HepG2 (cell line): ENCODE results near the gene MRPL36. TPM values are rescaled to one million over a fixed set of nuclear protein-coding genes. Genes with fewer than 3 reads are reported as not detected.
A peak's percentile ranks its signal among the peaks of the same experiment; 100 is the strongest.

Source experiments
- ARNT2 ChIP-seq: sonication (generic); formaldehyde crosslinking; IDR thresholded peaks from 2 replicates; pipeline ENCODE4 v1.8.0; 2022; ENCODE audit warnings: mild to moderate bottlenecking, low read depth, missing genetic modification reagents, moderate library complexity
- ATF7 ChIP-seq, 2 experiments: fragments of 450-650 bp in 1 of 2; sonication (generic) in 1 of 2; formaldehyde crosslinking in 1 of 2; IDR thresholded peaks; 2 replicates each; pipeline versions ENCODE4 v1.4.0 to v1.6.1; 2016 to 2020; ENCODE audit warnings: antibody characterized with exemption in 1 of 2, mild to moderate bottlenecking in 1 of 2, missing genetic modification reagents in 1 of 2
- CBX1 ChIP-seq: IDR thresholded peaks from one replicate; pipeline ENCODE4 v1.6.1; 2016; ENCODE audit warnings: antibody characterized with exemption, low read depth
- CCAR2 ChIP-seq: fragments of 200-400 bp; formaldehyde crosslinking; optimal IDR thresholded peaks from 2 replicates; pipeline ENCODE3; 2018; ENCODE audit warnings: low read depth, mild to moderate bottlenecking, low read length, moderate library complexity
- DRAP1 ChIP-seq: IDR thresholded peaks from 2 replicates; pipeline ENCODE4 v1.6.1; 2016; ENCODE audit warnings: missing genetic modification reagents, missing compliant biosample characterization
- FLYWCH1 ChIP-seq: sonication (generic); formaldehyde crosslinking; IDR thresholded peaks from 2 replicates; pipeline ENCODE4 v1.8.1; 2023; ENCODE audit warnings: mild to moderate bottlenecking, missing genetic modification reagents
- FOXK2 ChIP-seq: fragments of 450-650 bp; IDR thresholded peaks from 2 replicates; pipeline ENCODE4 v1.6.1; 2016
- KAT8 ChIP-seq: IDR thresholded peaks from 2 replicates; pipeline ENCODE4 v1.6.1; 2016; ENCODE audit warnings: missing genetic modification reagents, missing compliant biosample characterization
- PLRG1 ChIP-seq: fragments of 450-650 bp; conservative IDR thresholded peaks from 2 replicates; pipeline ENCODE4 v1.6.1; 2016
- PLSCR1 ChIP-seq: sonication (generic); formaldehyde crosslinking; IDR thresholded peaks from 2 replicates; pipeline ENCODE4 v1.5.0; 2020; ENCODE audit warnings: missing genetic modification reagents, mild to moderate bottlenecking, borderline replicate concordance
- RELA ChIP-seq: sonication (generic); formaldehyde crosslinking; IDR thresholded peaks from 2 replicates; pipeline ENCODE4 v1.4.0; 2020; ENCODE audit warnings: missing genetic modification reagents
- SRSF1 ChIP-seq: fragments of 200-400 bp; formaldehyde crosslinking; optimal IDR thresholded peaks from 2 replicates; pipeline ENCODE3; 2017; ENCODE audit warnings: mild to moderate bottlenecking, low read depth, low read length, moderate library complexity
- TCF7 ChIP-seq: sonication (generic); IDR thresholded peaks from 2 replicates; pipeline ENCODE4 v1.6.1; 2016; ENCODE audit warnings: antibody characterized with exemption, low read depth
- TEAD3 ChIP-seq: optimal IDR thresholded peaks from 2 replicates; pipeline ENCODE3; 2016; ENCODE audit warnings: borderline replicate concordance
- TFAP4 ChIP-seq: sonication (generic); IDR thresholded peaks from 2 replicates; pipeline ENCODE4 v1.6.1; 2016; ENCODE audit warnings: low read depth, borderline replicate concordance
- ZFX ChIP-seq: sonication (generic); formaldehyde crosslinking; IDR thresholded peaks from 2 replicates; pipeline ENCODE4 v1.4.0; 2020; ENCODE audit warnings: mild to moderate bottlenecking, low read depth, missing genetic modification reagents, moderate library complexity
- ZNF205 ChIP-seq: IDR thresholded peaks from 2 replicates; pipeline ENCODE4 v1.6.1; 2018; ENCODE audit warnings: missing biosample characterization, missing genetic modification reagents
- ZNF292 ChIP-seq: sonication (generic); formaldehyde crosslinking; IDR thresholded peaks from 2 replicates; pipeline ENCODE4 v1.8.1; 2022; ENCODE audit warnings: mild to moderate bottlenecking, low read depth, missing genetic modification reagents, borderline replicate concordance
- ZNF296 ChIP-seq: sonication (generic); formaldehyde crosslinking; conservative IDR thresholded peaks from 2 replicates; pipeline ENCODE4 v1.5.0; 2020; ENCODE audit warnings: mild to moderate bottlenecking, missing genetic modification reagents
- ZNF687 ChIP-seq: sonication (generic); formaldehyde crosslinking; IDR thresholded peaks from 2 replicates; pipeline ENCODE4 v1.5.1; 2020; ENCODE audit warnings: mild to moderate bottlenecking, missing genetic modification reagents, moderate library complexity
- ZNF790 ChIP-seq: sonication (generic); formaldehyde crosslinking; IDR thresholded peaks from 2 replicates; pipeline ENCODE4 v1.8.0; 2022; ENCODE audit warnings: missing genetic modification reagents, mild to moderate bottlenecking, borderline replicate concordance
- polyA plus RNA-seq, 8 experiments: library from polyadenylated mRNA; depleted of rRNA in 3 of 8; stranded (reverse) in 7 of 8; unstranded in 1 of 8; fragments of >200 nt; fragmentation: Illumina TruSeq in 4 of 8; extraction: Trizol in 4 of 8; gene quantifications; 2 replicates each; pipeline versions ENCODE4 v1.2.1 to v1.2.3, GENCODE V29; 2011 to 2016; ENCODE audit warnings: low read depth in 4 of 8, missing spikeins in 1 of 8, mixed read lengths in 1 of 8; ENCODE audit not compliant: insufficient read depth in 1 of 8
- total RNA-seq, 5 experiments: library from RNA; depleted of rRNA; stranded (reverse); fragments of >200 nt; fragmentation: Illumina TruSeq; extraction: Trizol; gene quantifications; 2 replicates each; pipeline ENCODE4 v1.2.3, GENCODE V29; 2016; ENCODE audit warnings: low read depth in 1 of 5

Gene MRPL36
- total and polyA plus RNA-seq, 2 of the 13 experiments (the other 11 are each of a cell fraction or from before 2014, with no cell fraction given): 71.3 to 113 TPM

GRCh38 chr5:1793966-1794900 lies 5.4 kb downstream of the MRPL36 start (continued):
- peak; percentile 73; the same call in 1 of the 2 replicates for TF ChIP-seq ZNF292 (CRISPR knock-in tag)
- TF ChIP-seq KAT8: peak; percentile 11; the same call in 1 of the 2 replicates
- TF ChIP-seq CCAR2: no peak
- TF ChIP-seq ZNF205: no peak
- TF ChIP-seq CBX1: no peak
- no peak for TF ChIP-seq ARNT2 (CRISPR knock-in tag)
- no peak for TF ChIP-seq TFAP4
- no peak for TF ChIP-seq PLRG1
- no peak for TF ChIP-seq ATF7 (IDR thresholded peaks at IDR 0.05)
- no peak for TF ChIP-seq ATF7 (CRISPR knock-in tag; IDR thresholded peaks at IDR 0.05)
- no peak for TF ChIP-seq ZNF296 (CRISPR knock-in tag)
- no peak for TF ChIP-seq PLSCR1 (CRISPR knock-in tag)
- TF ChIP-seq ZNF687 (CRISPR knock-in tag): peak; percentile 75
- TF ChIP-seq SRSF1: peak; percentile 61
- peak; percentile 19; the same call in 1 of the 2 replicates for TF ChIP-seq TCF7
- no peak for TF ChIP-seq RELA (CRISPR knock-in tag)
- TF ChIP-seq ZNF790 (CRISPR knock-in tag): no peak
- no peak for TF ChIP-seq FOXK2
- TF ChIP-seq DRAP1: peak; percentile 35; the same call in 1 of the 2 replicates
- no peak for TF ChIP-seq FLYWCH1 (CRISPR knock-in tag)
- no peak for TF ChIP-seq TEAD3
- TF ChIP-seq ZFX (CRISPR knock-in tag): peak; percentile 49; the same call in 1 of the 2 replicates
